HG02642 (cell line): ENCODE results near the gene C22orf31.
"Not testable (repeated sequence)": the region's sequence is repeated elsewhere in the genome, so short reads cannot be mapped to it uniquely, and the experiment has no call there.

Experiments
- ATAC-seq: cut with Tn5 transposase; IDR thresholded peaks from one replicate; pipeline ENCODE4 v1.9.1; 2021; ENCODE audit warnings: mild to moderate bottlenecking; ENCODE audit not compliant: unreplicated experiment, poor library complexity

C22orf31 gene

GRCh38 chr22:29061773-29062172, at the start of gene C22orf31:
Gene C22orf31 (minus strand): TSS chr22:29061831. CDS start chr22:29061792, 39 bp downstream.
- no peak for ATAC-seq

GRCh38 chr22:29110946-29111345, 49.3 kb upstream of the C22orf31 start:
- ATAC-seq = no peak

- no peak for ATAC-seq
Measured at GRCh38 chr22:29109822-29110221, 48.2 kb upstream of the C22orf31 start.

- no peak for ATAC-seq
Measured at GRCh38 chr22:29108137-29108536, 46.5 kb upstream of the C22orf31 start.

GRCh38 chr22:29106839-29107238, 45.2 kb upstream of the C22orf31 start:
- no peak for ATAC-seq

GRCh38 chr22:29105468-29105867, 43.8 kb upstream of the C22orf31 start:
- ATAC-seq = no peak

GRCh38 chr22:29103121-29103520, 41.5 kb upstream of the C22orf31 start:
- no peak for ATAC-seq

GRCh38 chr22:29102300-29102699, 40.7 kb upstream of the C22orf31 start:
- no peak for ATAC-seq

- ATAC-seq = no peak
Measured at GRCh38 chr22:29098296-29098695, 36.7 kb upstream of the C22orf31 start.

- no peak for ATAC-seq
Measured at GRCh38 chr22:29096736-29097669, 35.4 kb upstream of the C22orf31 start.

GRCh38 chr22:29095459-29095858, 33.8 kb upstream of the C22orf31 start:
- no peak for ATAC-seq

GRCh38 chr22:29093501-29094300, 32.1 kb upstream of the C22orf31 start:
- no peak for ATAC-seq

GRCh38 chr22:29093030-29093429, 31.4 kb upstream of the C22orf31 start:
- no peak for ATAC-seq

- ATAC-seq = no peak
Measured at GRCh38 chr22:29092243-29092642, 30.6 kb upstream of the C22orf31 start.

- no peak for ATAC-seq
Measured at GRCh38 chr22:29090039-29090438, 28.4 kb upstream of the C22orf31 start.

- no peak for ATAC-seq
Measured at GRCh38 chr22:29089507-29089906, 27.9 kb upstream of the C22orf31 start.

GRCh38 chr22:29088809-29089208, 27.2 kb upstream of the C22orf31 start:
- ATAC-seq = no peak

- no peak for ATAC-seq
Measured at GRCh38 chr22:29087012-29087411, 25.4 kb upstream of the C22orf31 start.

GRCh38 chr22:29083933-29084591, 22.4 kb upstream of the C22orf31 start:
- no peak for ATAC-seq

- ATAC-seq = not testable (repeated sequence)
Measured at GRCh38 chr22:29083576-29083932, 21.9 kb upstream of the C22orf31 start.
